Stimulated activated CD8-positive, alpha-beta memory T cell treated with anti-CD3 and anti-CD28 coated beads, Interleukin-7, amount 100 ng/mL, for 48 hours (primary cell): Measurements from ENCODE around the gene DBH.

Experiments
- DNase-seq, 2 donors: peaks; one replicate each; pipeline ENCODE4 v3.0.0-alpha.2; 2020; ENCODE audit warnings: low read depth in 1 of 2; ENCODE audit errors: extremely low read depth in 1 of 2

DBH gene

GRCh38 chr9:133641861-133642595 is 5.9 kb downstream of the DBH start:
- no peak for DNase-seq

- DNase-seq: no peak
Observed at GRCh38 chr9:133642708-133643361, 6.7 kb downstream of the DBH start.

- DNase-seq: no peak
Observed at GRCh38 chr9:133643362-133643755, 7.2 kb downstream of the DBH start.

GRCh38 chr9:133643978-133644760 is 8.0 kb downstream of the DBH start:
- no peak for DNase-seq

- no peak for DNase-seq
Observed at GRCh38 chr9:133645021-133645765, 9.0 kb downstream of the DBH start.

- DNase-seq: no peak
Observed at GRCh38 chr9:133647148-133647547, 11.0 kb downstream of the DBH start.

- no peak for DNase-seq
Observed at GRCh38 chr9:133647765-133648469, 11.8 kb downstream of the DBH start.

- DNase-seq: no peak
Observed at GRCh38 chr9:133649194-133649593, 13.0 kb downstream of the DBH start.

- DNase-seq: no peak
Observed at GRCh38 chr9:133650026-133650425, 13.9 kb downstream of the DBH start.

GRCh38 chr9:133653638-133654037 is 17.5 kb downstream of the DBH start:
- no peak for DNase-seq

GRCh38 chr9:133654736-133655657 is 18.8 kb downstream of the DBH start:
- DNase-seq: no peak

GRCh38 chr9:133655701-133656100 is 19.5 kb downstream of the DBH start:
- no peak for DNase-seq

GRCh38 chr9:133656211-133657119 is 20.3 kb downstream of the DBH start:
- no peak for DNase-seq

- no peak for DNase-seq
Observed at GRCh38 chr9:133657120-133657661, 21.0 kb downstream of the DBH start.

GRCh38 chr9:133658442-133659431 is 22.6 kb downstream of the DBH start:
- DNase-seq: no peak

GRCh38 chr9:133659516-133659915 is 23.4 kb downstream of the DBH start:
- no peak for DNase-seq
